RWPE2 (cell line): ENCODE measurements around the gene BLCAP.
A peak's percentile ranks its signal among the peaks of the same experiment; 100 is the strongest.

ENCODE experiments used
- ATAC-seq: fragments of 200-7000 bp; cut with Tn5 transposase; 3 replicates; pipeline ENCODE4 v1.9.1; 2021; ENCODE audit warnings: low read depth
- DNase-seq: peaks from one replicate; pipeline ENCODE4 v3.0.0-alpha.2; 2020; ENCODE audit warnings: low spot score
- H3K27ac ChIP-seq: fragments of 450-650 bp; 2 replicates; pipeline ENCODE4 v1.5.1; 2017; ENCODE audit warnings: mild to moderate bottlenecking; ENCODE audit not compliant: poor library complexity, severe bottlenecking
- H3K27me3 ChIP-seq: fragments of 250-450 bp; sonication (Bioruptor Pico); 2 replicates; pipeline ENCODE4 v1.5.1; 2021; ENCODE audit warnings: mild to moderate bottlenecking, moderate library complexity; ENCODE audit not compliant: insufficient read depth, poor library complexity, severe bottlenecking
- H3K36me3 ChIP-seq: fragments of 250-450 bp; sonication (Bioruptor Pico); 2 replicates; pipeline ENCODE4 v1.5.1; 2020; ENCODE audit warnings: low read depth, mild to moderate bottlenecking, moderate library complexity
- H3K4me1 ChIP-seq: fragments of 250-450 bp; sonication (Bioruptor Pico); 2 replicates; pipeline ENCODE4 v1.5.1; 2021; ENCODE audit warnings: mild to moderate bottlenecking, moderate library complexity; ENCODE audit not compliant: insufficient read depth, poor library complexity, severe bottlenecking
- H3K4me3 ChIP-seq: fragments of 250-450 bp; sonication (Bioruptor Pico); 2 replicates; pipeline ENCODE4 v1.5.1; 2021; ENCODE audit warnings: mild to moderate bottlenecking, moderate library complexity; ENCODE audit not compliant: severe bottlenecking
- H3K9me3 ChIP-seq: fragments of 250-450 bp; sonication (Bioruptor Pico); 2 replicates; pipeline ENCODE4 v1.5.1; 2021; ENCODE audit warnings: mild to moderate bottlenecking, moderate library complexity; ENCODE audit not compliant: severe bottlenecking
- CTCF ChIP-seq: fragments of 450-650 bp; IDR thresholded peaks from one replicate; pipeline ENCODE4 v1.5.1; 2017; ENCODE audit warnings: mild to moderate bottlenecking, moderate library complexity; ENCODE audit not compliant: poor library complexity, severe bottlenecking

The BLCAP gene

GRCh38 chr20:37484331-37484730 is 43.3 kb downstream of the BLCAP start:
- TF ChIP-seq CTCF: no peak
- ATAC-seq: no peak
- Histone ChIP-seq H3K4me3 (no peak overlapping the region), H3K4me1 (no peaks in the 10 kb centered on the region), H3K36me3 (no peaks in the 10 kb centered on the region), H3K27me3 (no peaks in the 10 kb centered on the region), H3K9me3 (no peaks in the 10 kb centered on the region), H3K27ac (no peak overlapping the region)
- DNase-seq: peak; percentile 40

- no peak for TF ChIP-seq CTCF
Observed at GRCh38 chr20:37481610-37482009, 46.1 kb downstream of the BLCAP start.

GRCh38 chr20:37480919-37481318 is 46.8 kb downstream of the BLCAP start:
- H3K36me3 ChIP-seq: no peaks in the 10 kb centered on the region
- no peaks in the 10 kb centered on the region for H3K9me3 ChIP-seq
- no peak overlapping the region for H3K27ac ChIP-seq
- ATAC-seq (no peak), DNase-seq (peak; percentile 38)
- no peaks in the 10 kb centered on the region for H3K4me1 ChIP-seq
- peaks cover 6% of the 10 kb centered on the region for H3K27me3 ChIP-seq
- no peak for TF ChIP-seq CTCF
- no peak overlapping the region for H3K4me3 ChIP-seq

More at GRCh38 chr20:37481610-37482009, 46.1 kb downstream of the BLCAP start:
- H3K27me3 ChIP-seq: peaks cover 6% of the 10 kb centered on the region
- H3K4me1 ChIP-seq: no peaks in the 10 kb centered on the region
- no peaks in the 10 kb centered on the region for H3K9me3 ChIP-seq
- DNase-seq (no peak), ATAC-seq (no peak)
- no peaks in the 10 kb centered on the region for H3K36me3 ChIP-seq
- no peak overlapping the region for H3K4me3 ChIP-seq
- no peak overlapping the region for H3K27ac ChIP-seq

- H3K36me3 ChIP-seq: no peaks in the 10 kb centered on the region
- ATAC-seq (peak; percentile 8; the same call in 1 of the 3 replicates), DNase-seq (peak; percentile 61)
- H3K9me3 ChIP-seq: no peaks in the 10 kb centered on the region
- no peak overlapping the region for H3K4me3 ChIP-seq
- no peak for TF ChIP-seq CTCF
- H3K27ac ChIP-seq: no peak overlapping the region
- peaks cover 6% of the 10 kb centered on the region for H3K27me3 ChIP-seq
- H3K4me1 ChIP-seq: no peaks in the 10 kb centered on the region
Observed at GRCh38 chr20:37479925-37480691, 47.6 kb downstream of the BLCAP start.

- Histone ChIP-seq H3K4me3 (no peak overlapping the region), H3K27me3 (peaks cover 6% of the 10 kb centered on the region), H3K27ac (no peak overlapping the region), H3K4me1 (no peaks in the 10 kb centered on the region), H3K36me3 (no peaks in the 10 kb centered on the region), H3K9me3 (no peaks in the 10 kb centered on the region)
- ATAC-seq (no peak), DNase-seq (peak; percentile 44)
- TF ChIP-seq CTCF: no peak
Observed at GRCh38 chr20:37479266-37479665, 48.4 kb downstream of the BLCAP start.
